Memory B cell (primary cell): ENCODE data around the gene TMC1.

Experiments
- ATAC-seq: fragments of 150-1000 bp; cut with Tn5 transposase; 2 replicates; pipeline ENCODE4 v1.10.0; 2021; ENCODE audit warnings: low read depth, mild to moderate bottlenecking, moderate library complexity
- DNase-seq, 2 donors: peaks; one replicate each; pipeline ENCODE4 v3.0.0; 2022; ENCODE audit warnings: low spot score in 2 of 2
- H3K27ac Mint-ChIP-seq: one replicate; pipeline ENCODE4 v1.8.0; 2022; ENCODE audit warnings: mild to moderate bottlenecking, moderate library complexity, mixed read lengths
- H3K27me3 Mint-ChIP-seq: one replicate; pipeline ENCODE4 v1.8.0; 2022; ENCODE audit warnings: mixed read lengths
- H3K36me3 Mint-ChIP-seq: one replicate; pipeline ENCODE4 v1.8.0; 2022; ENCODE audit warnings: mild to moderate bottlenecking, mixed read lengths
- H3K4me1 Mint-ChIP-seq: one replicate; pipeline ENCODE4 v1.8.0; 2022; ENCODE audit warnings: mixed read lengths
- H3K4me3 Mint-ChIP-seq: one replicate; pipeline ENCODE4 v1.8.0; 2022; ENCODE audit warnings: mild to moderate bottlenecking, moderate library complexity, mixed read lengths
- H3K9me3 Mint-ChIP-seq: one replicate; pipeline ENCODE4 v1.8.0; 2022; ENCODE audit warnings: mixed read lengths

TMC1 gene

DNA sequence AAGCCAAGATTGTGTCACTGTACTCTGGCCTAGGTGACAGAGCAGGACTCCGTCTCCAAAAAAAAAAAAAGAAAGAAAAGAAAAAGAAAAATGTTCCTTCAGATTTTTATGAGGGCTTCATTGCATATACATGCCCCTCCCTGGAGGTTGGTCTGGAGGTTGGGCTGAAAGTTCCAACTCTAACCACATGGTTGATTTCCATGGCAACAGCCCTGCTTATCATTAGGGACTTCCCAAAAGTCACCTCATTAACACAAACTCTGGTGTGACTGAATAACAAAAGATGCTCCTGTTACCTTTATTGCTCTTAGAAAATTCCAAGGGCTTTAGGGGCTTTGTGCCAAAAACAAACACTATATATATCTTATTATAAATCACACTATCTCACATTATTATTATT is 113.8 kb downstream of the TMC1 start:
- H3K4me1 Mint-ChIP-seq, result peaks cover 3% of the 10 kb centered on the region
- no peaks in the 10 kb centered on the region for H3K36me3 Mint-ChIP-seq
- H3K27me3 Mint-ChIP-seq, result no peaks in the 10 kb centered on the region
- ATAC-seq, result peak; percentile 74
- H3K9me3 Mint-ChIP-seq, result peaks cover 4% of the 10 kb centered on the region
- H3K4me3 Mint-ChIP-seq, result no peak overlapping the region
- no peak overlapping the region for H3K27ac Mint-ChIP-seq
- no peak for DNase-seq

DNA sequence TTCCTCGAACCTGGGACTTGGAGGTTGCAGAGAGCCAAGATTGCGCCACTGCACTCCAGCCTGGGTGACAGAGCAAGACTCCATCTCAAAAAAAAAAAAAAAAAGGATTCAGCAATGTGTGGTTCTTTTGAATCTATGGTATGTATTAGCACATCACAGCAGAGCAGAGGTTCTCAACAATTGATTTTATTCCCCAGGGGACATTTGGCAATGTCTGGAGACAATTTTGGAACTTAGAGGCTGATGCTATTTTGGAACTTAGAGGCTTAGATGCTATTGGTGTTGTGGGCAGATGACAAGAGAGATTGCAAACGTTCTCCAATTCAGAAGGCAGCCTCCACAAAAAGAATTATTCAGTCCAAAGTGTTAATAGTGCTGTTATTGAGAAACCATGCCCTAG is 115.2 kb downstream of the TMC1 start:
- H3K27me3 Mint-ChIP-seq, result no peaks in the 10 kb centered on the region
- peaks cover 4% of the 10 kb centered on the region for H3K9me3 Mint-ChIP-seq
- H3K4me3 Mint-ChIP-seq, result no peak overlapping the region
- H3K27ac Mint-ChIP-seq, result no peak overlapping the region
- no peaks in the 10 kb centered on the region for H3K36me3 Mint-ChIP-seq
- DNase-seq, result no peak
- no peak for ATAC-seq
- peaks cover 3% of the 10 kb centered on the region for H3K4me1 Mint-ChIP-seq

DNA sequence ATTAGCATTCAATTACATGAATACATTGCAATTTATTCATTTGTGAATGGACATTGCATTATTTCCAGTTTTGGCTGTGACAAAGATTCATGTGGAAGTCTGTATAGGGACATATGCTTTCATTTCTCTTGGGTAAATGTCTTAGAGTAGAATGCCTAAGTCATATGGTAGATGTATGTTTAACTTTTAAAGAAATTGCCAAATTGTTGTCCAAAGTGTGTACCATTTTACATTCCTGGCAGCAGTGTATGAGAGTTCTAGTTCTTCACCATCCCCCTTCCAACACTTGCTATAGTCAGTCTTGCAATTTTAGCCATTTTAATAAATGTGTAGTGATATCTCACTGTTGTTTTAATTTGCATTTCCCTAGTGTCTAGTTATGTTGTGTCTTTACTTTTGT is 122.2 kb downstream of the TMC1 start:
- Mint-ChIP-seq H3K36me3 (no peaks in the 10 kb centered on the region), H3K27ac (no peak overlapping the region), H3K4me1 (no peaks in the 10 kb centered on the region), H3K27me3 (no peaks in the 10 kb centered on the region), H3K9me3 (no peaks in the 10 kb centered on the region), H3K4me3 (no peak overlapping the region)
- DNase-seq (no peak), ATAC-seq (no peak)

DNA sequence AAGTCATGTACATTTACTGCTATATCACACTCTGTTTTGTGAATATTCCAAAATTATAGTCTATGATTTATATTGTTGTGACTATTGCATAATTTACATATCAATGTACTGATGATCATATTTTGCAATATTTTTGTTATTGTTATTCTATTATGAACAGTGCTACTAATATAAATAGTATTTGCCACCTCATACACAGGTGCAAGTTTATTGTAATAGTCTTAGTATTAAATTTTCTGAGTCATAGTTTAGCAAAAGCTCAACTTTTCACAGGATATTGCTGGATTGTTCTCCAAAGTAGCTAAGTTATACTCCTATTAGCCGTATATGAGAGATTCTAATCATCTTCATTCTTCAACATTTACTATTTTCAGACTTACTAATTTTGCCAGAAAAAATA is 124.7 kb downstream of the TMC1 start:
- DNase-seq, result no peak
- Mint-ChIP-seq H3K36me3 (no peaks in the 10 kb centered on the region), H3K4me1 (peaks cover 2% of the 10 kb centered on the region), H3K27me3 (no peaks in the 10 kb centered on the region), H3K4me3 (no peak overlapping the region), H3K27ac (no peak overlapping the region), H3K9me3 (no peaks in the 10 kb centered on the region)
- ATAC-seq, result no peak

DNA sequence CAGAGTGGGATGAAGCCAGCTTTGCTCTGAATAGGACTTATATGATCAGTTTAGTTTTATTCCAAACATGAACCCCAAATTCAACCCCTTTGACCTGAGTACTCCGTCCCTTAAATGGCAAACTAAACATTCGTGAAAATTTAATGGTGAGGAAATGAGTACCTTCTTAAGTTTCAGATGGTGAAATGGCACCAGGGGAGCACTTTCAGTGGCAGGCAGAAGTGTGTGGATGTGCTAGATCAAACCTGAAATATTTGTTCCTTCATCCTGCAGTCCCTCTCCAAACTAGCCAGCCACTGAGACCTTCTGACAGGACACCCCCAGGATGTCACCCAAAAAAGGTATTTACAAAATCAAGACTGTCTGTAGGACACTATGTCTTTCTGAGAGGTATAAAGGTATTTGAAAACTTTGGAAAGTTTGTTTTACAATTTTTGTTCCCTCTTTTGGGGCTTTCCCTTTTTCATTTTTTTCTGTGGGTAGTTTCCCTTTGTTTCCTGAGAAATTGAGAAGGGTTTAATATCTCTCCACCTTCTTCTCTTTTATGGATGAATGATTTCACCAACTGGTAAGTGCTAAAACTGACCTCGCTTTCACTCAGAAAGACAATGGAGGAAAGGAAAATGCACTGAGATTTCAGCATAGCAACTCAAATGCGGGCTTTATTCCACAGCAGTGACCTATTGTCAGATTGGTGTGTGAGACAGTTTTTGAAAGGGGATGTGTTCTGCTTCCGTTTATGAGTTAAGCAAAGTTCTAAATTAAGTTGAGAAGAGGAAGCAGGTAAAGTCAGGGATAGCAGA is 127.1 kb downstream of the TMC1 start:
- ATAC-seq (no peak), DNase-seq (no peak)
- Mint-ChIP-seq H3K9me3 (no peaks in the 10 kb centered on the region), H3K4me1 (peaks cover 2% of the 10 kb centered on the region), H3K27me3 (peaks cover 1% of the 10 kb centered on the region), H3K27ac (no peak overlapping the region), H3K36me3 (no peaks in the 10 kb centered on the region), H3K4me3 (no peak overlapping the region)

DNA sequence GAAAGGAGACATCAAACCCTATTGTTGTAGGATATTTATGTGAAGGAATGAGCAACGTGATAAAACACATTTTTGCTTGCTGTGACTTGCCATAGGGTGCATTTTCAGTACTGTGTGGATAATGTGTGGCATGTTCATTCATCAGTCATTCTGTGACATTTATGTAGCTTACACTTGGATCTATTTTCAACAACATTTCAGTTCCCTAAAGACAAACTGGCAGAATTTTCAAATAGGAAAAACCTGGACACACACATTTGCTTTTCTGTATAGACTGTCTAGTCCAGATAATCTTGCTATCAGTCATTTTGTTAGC is 127.7 kb downstream of the TMC1 start:
- no peak for DNase-seq
- H3K27me3 Mint-ChIP-seq, result peaks cover 1% of the 10 kb centered on the region
- H3K36me3 Mint-ChIP-seq, result no peaks in the 10 kb centered on the region
- no peak overlapping the region for H3K4me3 Mint-ChIP-seq
- H3K4me1 Mint-ChIP-seq, result peaks cover 2% of the 10 kb centered on the region
- no peaks in the 10 kb centered on the region for H3K9me3 Mint-ChIP-seq
- H3K27ac Mint-ChIP-seq, result no peak overlapping the region
- ATAC-seq, result no peak

DNA sequence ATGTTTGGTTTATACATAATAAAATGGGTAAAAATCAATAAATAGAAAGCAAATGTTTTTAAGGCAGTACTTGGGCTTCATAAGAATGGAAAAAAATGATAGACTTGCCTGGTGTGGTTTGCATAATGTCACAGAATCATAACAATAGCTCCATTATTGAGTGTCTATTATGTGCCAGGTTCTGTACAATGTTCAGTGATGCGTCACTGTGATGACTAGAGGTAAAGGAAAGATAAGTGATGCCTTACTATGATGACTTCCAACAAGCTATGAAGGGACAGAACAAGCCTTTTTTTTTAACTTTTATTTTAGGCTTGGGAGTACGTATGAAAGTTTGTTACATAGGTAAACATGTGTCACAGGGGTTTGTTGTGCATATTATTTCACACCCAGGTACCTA is 128.8 kb downstream of the TMC1 start:
- no peak overlapping the region for H3K4me3 Mint-ChIP-seq
- DNase-seq (no peak), ATAC-seq (no peak)
- H3K27me3 Mint-ChIP-seq, result peaks cover 3% of the 10 kb centered on the region
- H3K27ac Mint-ChIP-seq, result no peak overlapping the region
- peaks cover 2% of the 10 kb centered on the region for H3K4me1 Mint-ChIP-seq
- no peaks in the 10 kb centered on the region for H3K9me3 Mint-ChIP-seq
- no peaks in the 10 kb centered on the region for H3K36me3 Mint-ChIP-seq

DNA sequence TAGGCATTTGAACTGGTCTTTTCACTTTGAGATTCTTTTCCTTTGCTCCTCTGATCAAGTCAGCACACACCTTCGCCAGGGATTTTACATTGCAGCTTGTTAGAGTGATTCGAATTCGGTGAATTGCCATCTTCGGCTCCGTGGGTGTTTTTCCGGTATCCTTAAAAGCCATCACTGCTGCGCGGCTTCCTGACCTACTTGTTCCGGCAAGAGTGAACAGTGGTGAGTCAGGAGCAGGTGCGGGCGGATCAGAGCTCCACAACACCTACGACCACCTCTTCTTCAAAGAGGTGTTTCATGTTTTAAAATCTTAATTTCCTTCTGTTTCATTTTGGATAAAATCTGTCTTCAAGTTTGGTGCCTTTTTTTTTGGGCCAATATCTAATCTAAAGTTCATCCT is 134.6 kb downstream of the TMC1 start:
- Mint-ChIP-seq H3K4me3 (no peak overlapping the region), H3K36me3 (no peaks in the 10 kb centered on the region), H3K9me3 (no peaks in the 10 kb centered on the region), H3K27ac (no peak overlapping the region), H3K4me1 (no peaks in the 10 kb centered on the region), H3K27me3 (peaks cover 4% of the 10 kb centered on the region)
- ATAC-seq (no peak), DNase-seq (no peak)

DNA sequence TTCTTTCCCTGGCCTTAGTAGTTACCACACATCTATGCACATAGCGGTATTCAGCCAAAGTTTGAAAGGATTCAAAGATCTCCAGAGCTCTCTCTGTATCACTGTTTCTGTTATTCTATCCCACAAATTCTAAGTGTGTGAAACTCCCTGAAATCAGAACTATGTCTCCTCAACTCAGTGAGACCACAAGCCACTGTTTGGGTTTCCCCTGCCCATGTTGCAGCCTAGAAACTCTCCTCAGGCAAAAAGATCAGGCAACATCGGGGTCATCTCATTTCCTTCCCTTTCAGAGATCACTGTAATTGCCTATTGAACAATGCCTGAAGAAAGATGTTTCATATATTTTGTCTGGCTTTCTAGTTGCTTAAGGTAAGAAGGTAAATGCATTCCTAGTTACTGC is 135.6 kb downstream of the TMC1 start:
- no peaks in the 10 kb centered on the region for H3K4me1 Mint-ChIP-seq
- no peak for DNase-seq
- no peak for ATAC-seq
- H3K4me3 Mint-ChIP-seq, result no peak overlapping the region
- no peak overlapping the region for H3K27ac Mint-ChIP-seq
- no peaks in the 10 kb centered on the region for H3K36me3 Mint-ChIP-seq
- H3K27me3 Mint-ChIP-seq, result peaks cover 3% of the 10 kb centered on the region
- no peaks in the 10 kb centered on the region for H3K9me3 Mint-ChIP-seq

DNA sequence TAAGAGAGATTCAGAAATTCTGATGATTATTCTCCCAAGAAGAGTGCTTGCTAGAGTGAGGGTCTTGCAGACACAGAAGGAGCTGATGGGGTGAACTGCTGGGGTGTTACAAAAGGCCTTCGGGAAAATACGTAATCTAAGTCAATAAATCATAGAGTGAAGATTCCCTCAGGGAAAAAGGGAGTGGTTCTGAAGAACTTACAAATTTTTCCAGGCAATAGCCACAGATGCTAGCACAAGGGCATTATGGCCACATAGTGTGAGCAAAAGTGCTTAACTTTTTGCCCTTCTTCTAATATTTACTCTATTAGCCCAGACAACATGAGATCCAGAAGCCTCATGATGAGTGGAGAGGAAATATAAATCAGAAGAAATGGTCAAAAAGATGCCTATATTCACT is 137.3 kb downstream of the TMC1 start:
- Mint-ChIP-seq H3K4me3 (no peak overlapping the region), H3K36me3 (no peaks in the 10 kb centered on the region), H3K4me1 (no peaks in the 10 kb centered on the region), H3K9me3 (no peaks in the 10 kb centered on the region), H3K27ac (no peak overlapping the region), H3K27me3 (peaks cover 3% of the 10 kb centered on the region)
- DNase-seq, result no peak
- no peak for ATAC-seq

DNA sequence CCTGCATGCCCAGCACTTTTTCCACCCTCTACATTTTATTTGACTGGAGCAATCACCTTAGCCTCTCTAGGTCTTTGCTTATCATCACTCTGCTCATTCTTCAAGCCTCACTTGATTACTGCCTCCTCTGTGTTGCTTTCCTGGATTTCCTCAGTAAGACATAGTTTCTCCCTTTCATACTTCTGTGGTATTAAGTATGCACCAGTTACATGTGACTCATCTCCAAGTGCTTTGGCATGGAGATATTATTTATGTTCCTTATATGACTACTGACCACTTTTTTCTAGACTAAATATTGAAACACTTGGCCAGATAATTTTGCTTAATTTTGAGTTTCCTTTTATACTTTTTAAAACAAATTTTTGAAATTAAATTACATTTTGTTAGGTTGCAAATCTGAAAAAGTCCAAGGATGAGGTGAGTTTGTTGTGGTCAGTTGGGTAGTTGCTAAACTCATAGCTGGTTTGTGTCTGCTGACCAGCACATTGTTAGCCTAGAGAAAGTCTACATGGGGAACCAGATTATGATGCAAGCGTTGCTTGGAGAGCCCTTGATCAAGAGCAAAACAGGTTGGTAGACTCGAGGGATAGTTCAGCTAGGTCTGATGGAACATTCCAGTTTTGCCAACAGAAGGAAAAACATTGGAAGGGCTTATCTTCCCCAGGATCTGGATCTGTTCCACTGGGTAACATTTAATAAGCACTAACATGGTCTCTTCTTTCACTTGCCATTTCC is 140.2 kb downstream of the TMC1 start:
- Mint-ChIP-seq H3K36me3 (no peaks in the 10 kb centered on the region), H3K4me3 (no peak overlapping the region), H3K27ac (no peak overlapping the region), H3K4me1 (no peaks in the 10 kb centered on the region), H3K9me3 (peaks cover 1% of the 10 kb centered on the region), H3K27me3 (peaks cover 5% of the 10 kb centered on the region)
- ATAC-seq (no peak), DNase-seq (no peak)

DNA sequence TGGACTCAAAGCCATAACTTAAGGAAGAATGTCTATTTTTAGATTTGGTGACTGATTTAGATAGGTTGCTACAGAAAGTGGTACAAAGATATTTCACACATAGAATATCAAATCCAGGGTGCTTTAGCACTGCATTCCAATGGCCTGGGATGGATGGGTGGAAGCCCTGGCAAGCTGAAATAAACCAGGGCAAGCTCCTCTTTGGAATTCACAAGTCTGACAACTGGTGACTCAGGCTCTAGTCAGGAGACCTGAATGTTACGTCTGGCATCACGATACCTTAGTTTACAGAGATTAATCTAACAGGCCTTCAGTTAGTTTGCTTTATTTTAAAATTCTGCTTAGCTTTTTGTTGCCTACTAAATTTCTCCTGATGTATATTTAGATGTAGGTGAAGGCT is 144.0 kb downstream of the TMC1 start:
- Mint-ChIP-seq H3K36me3 (no peaks in the 10 kb centered on the region), H3K4me3 (no peak overlapping the region), H3K27ac (no peak overlapping the region), H3K9me3 (peaks cover 1% of the 10 kb centered on the region), H3K27me3 (peaks cover 10% of the 10 kb centered on the region), H3K4me1 (no peaks in the 10 kb centered on the region)
- ATAC-seq, result no peak
- DNase-seq, result no peak

DNA sequence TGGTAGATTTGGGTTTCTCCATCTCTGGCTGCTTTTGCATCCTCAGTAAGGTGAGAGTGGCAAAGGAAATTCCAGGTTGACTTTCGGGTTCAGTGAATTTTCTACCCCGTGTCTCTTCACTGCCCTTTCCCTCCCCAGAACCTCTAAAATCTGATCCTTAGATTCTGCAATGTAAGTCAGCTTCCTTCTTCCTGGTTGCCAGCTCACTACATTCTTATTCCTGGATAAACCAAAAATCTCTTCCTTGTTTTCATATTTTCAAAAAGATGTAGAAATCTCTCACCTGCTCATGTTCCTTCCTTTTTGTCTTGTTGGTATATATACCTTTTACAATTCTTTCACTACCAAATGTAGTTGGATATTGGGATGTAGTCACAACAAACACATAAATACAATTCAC is 145.8 kb downstream of the TMC1 start:
- Mint-ChIP-seq H3K9me3 (peaks cover 2% of the 10 kb centered on the region), H3K4me1 (no peaks in the 10 kb centered on the region), H3K27me3 (peaks cover 10% of the 10 kb centered on the region), H3K4me3 (no peak overlapping the region), H3K36me3 (no peaks in the 10 kb centered on the region), H3K27ac (no peak overlapping the region)
- ATAC-seq, result no peak
- DNase-seq, result no peak

DNA sequence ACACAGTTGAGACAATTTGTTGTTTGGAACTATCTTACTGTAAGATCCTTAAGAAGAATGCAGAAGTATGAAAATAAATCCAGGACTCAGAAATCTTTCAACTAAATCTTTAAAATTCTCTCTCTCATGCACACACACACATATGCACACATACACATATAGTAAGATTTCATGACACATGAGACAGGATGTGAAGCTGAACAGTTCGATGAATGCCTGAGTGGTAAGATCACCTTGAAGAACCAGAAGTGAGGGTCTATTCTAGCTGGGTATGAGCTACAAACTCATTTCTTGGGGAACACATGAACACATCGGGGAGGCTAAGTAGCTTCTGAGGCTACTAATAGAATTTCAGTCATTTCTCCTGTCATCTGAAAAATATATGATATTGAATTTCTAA is 153.6 kb downstream of the TMC1 start:
- no peaks in the 10 kb centered on the region for H3K36me3 Mint-ChIP-seq
- no peak overlapping the region for H3K4me3 Mint-ChIP-seq
- ATAC-seq (no peak), DNase-seq (no peak)
- H3K27ac Mint-ChIP-seq, result no peak overlapping the region
- H3K9me3 Mint-ChIP-seq, result peaks cover 1% of the 10 kb centered on the region
- no peaks in the 10 kb centered on the region for H3K4me1 Mint-ChIP-seq
- H3K27me3 Mint-ChIP-seq, result no peaks in the 10 kb centered on the region

DNA sequence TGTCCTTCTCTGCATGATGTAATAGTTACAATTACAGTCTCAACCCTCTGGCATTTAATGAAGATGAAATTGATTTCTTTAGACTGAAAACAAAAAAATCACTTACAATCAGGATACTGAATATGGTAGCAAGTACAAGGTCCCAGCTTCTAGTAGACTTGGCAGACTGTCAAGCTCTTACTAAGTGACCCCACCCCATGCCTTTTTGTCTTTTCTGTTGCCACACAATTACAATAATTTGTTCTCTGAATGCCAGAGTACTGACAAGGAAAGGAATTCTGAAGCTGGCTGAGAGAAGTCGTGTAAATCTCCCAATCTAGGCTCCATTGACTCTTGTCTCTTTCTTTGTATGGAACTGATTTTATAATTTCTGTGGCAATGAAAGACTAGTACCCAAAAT is 154.2 kb downstream of the TMC1 start:
- no peak for ATAC-seq
- H3K4me3 Mint-ChIP-seq, result no peak overlapping the region
- H3K36me3 Mint-ChIP-seq, result no peaks in the 10 kb centered on the region
- no peak for DNase-seq
- H3K27me3 Mint-ChIP-seq, result no peaks in the 10 kb centered on the region
- H3K27ac Mint-ChIP-seq, result no peak overlapping the region
- no peaks in the 10 kb centered on the region for H3K4me1 Mint-ChIP-seq
- peaks cover 1% of the 10 kb centered on the region for H3K9me3 Mint-ChIP-seq
